Spleen (tissue), 11 donors: ENCODE results near the gene CNNM2. TPM values are rescaled to one million over a fixed set of nuclear protein-coding genes. Genes with fewer than 3 reads are reported as not detected.
A peak's percentile ranks its signal among the peaks of the same experiment; 100 is the strongest.

Experiments used
- DNase-seq: peaks from one replicate; pipeline ENCODE4 v3.0.0-alpha.2; 2020
- H3K27ac ChIP-seq, 8 donors: fragments of 200-600 bp; sonication (generic) in 7 of 8; 1 replicate in 4 of 8; 2 replicates in 4 of 8; pipeline versions ENCODE4 v1.5.0 to v1.8.0; 2016 to 2021; ENCODE audit warnings: inconsistent platforms in 4 of 8, mild to moderate bottlenecking in 4 of 8, moderate library complexity in 1 of 8
- H3K27me3 ChIP-seq, 7 donors: fragments of 200-600 bp; sonication (generic) in 6 of 7; replicated peaks in 1 of 7; 1 replicate in 4 of 7; 2 replicates in 3 of 7; pipeline versions ENCODE4 v1.5.0 to v1.8.0; 2016 to 2021; ENCODE audit warnings: inconsistent platforms in 3 of 7, mild to moderate bottlenecking in 1 of 7
- H3K36me3 ChIP-seq, 6 donors: fragments of 200-600 bp; sonication (generic) in 5 of 6; 1 replicate in 4 of 6; 2 replicates in 2 of 6; pipeline versions ENCODE4 v1.5.0 to v1.8.0; 2016 to 2021; ENCODE audit warnings: inconsistent platforms in 2 of 6
- H3K4me1 ChIP-seq, 6 donors: fragments of 200-600 bp; sonication (generic) in 5 of 6; 1 replicate in 3 of 6; 2 replicates in 3 of 6; pipeline versions ENCODE4 v1.5.0 to v1.8.0; 2016 to 2021; ENCODE audit warnings: inconsistent platforms in 3 of 6
- H3K4me3 ChIP-seq, 8 donors: fragments of 200-600 bp; sonication (generic) in 7 of 8; 1 replicate in 4 of 8; 2 replicates in 4 of 8; pipeline versions ENCODE4 v1.5.0 to v1.8.0; 2016 to 2021; ENCODE audit warnings: inconsistent platforms in 4 of 8, mild to moderate bottlenecking in 4 of 8, moderate library complexity in 2 of 8
- H3K9me3 ChIP-seq, 8 donors: fragments of 200-600 bp; sonication (generic) in 7 of 8; 1 replicate in 4 of 8; 2 replicates in 4 of 8; pipeline versions ENCODE4 v1.5.0 to v1.8.0; 2016 to 2021; ENCODE audit warnings: inconsistent platforms in 4 of 8
- POLR2A ChIP-seq, 3 donors: fragments of 450-650 bp; IDR thresholded peaks; one replicate each; pipeline ENCODE4 v1.5.1; 2017; ENCODE audit warnings: antibody characterized with exemption in 3 of 3, mild to moderate bottlenecking in 1 of 3
- POLR2AphosphoS5 ChIP-seq, 3 donors: sonication (generic); formaldehyde crosslinking; IDR thresholded peaks; one replicate each; pipeline ENCODE4 v1.5.1; 2017; ENCODE audit warnings: antibody characterized with exemption in 3 of 3
- WGBS, 5 donors: extraction: QIAGEN DNeasy Blood & Tissue Kit in 3 of 5; methylation state at CpG; one replicate each; pipeline versions ENCODE4 v1.1.5 to v1.1.7; 2013 to 2018; 5-methylcytosine and 5-hydroxymethylcytosine counted together
- intact Hi-C: fragments of 100-400 bp; cut with DNase I; formaldehyde crosslinking; loops from one replicate; pipeline ENCODE4 v1.15.0; 2023; ENCODE audit warnings: low total_unique reads
- polyA plus RNA-seq, 3 donors: library from polyadenylated mRNA; stranded (reverse); fragments of 200-250 nt; gene quantifications; one replicate each; pipeline ENCODE4 v1.2.1, GENCODE V29; 2013
- total RNA-seq, 7 donors: library from RNA; depleted of rRNA in 3 of 7; stranded (reverse); fragments of >200 nt in 3 of 7; fragmentation: NEBNext Ultra II Directional in 4 of 7; extraction: Animal tissue kit (Norgen Biotek cat#: 25700) in 4 of 7; gene quantifications; one replicate each; pipeline versions ENCODE4 v1.1.0 to v1.2.1, GENCODE V29; 2016 to 2021
- TF ChIP-seq, protein P1 (sequence below), 11 experiments: fragments of 200-600 bp in 7 of 11; fragments of 450-650 bp in 4 of 11; sonication (generic) in 4 of 11; IDR thresholded peaks in 8 of 11; conservative IDR thresholded peaks in 3 of 11; 1 replicate in 7 of 11; 2 replicates in 4 of 11; pipeline versions ENCODE4 v1.4.0 to v1.8.0; 2016 to 2021; ENCODE audit warnings: antibody characterized with exemption in 11 of 11, inconsistent platforms in 4 of 11, mild to moderate bottlenecking in 1 of 11
- donor health status: healthy with polysubstance abuse.
- donor health status: DM: no; HTN: no; CAD: no; lungs with moderate emphysema.
- donor health status: DM: no; HTN: no; CAD: no.
- donor health status: Bipolar disorder and iron deficiency.
- donor health status: healthy.
- donor health status: DM: no; HTN: no; CAD: no.
- donor health status: DM: yes; HTN: yes; CAD: no.

The CNNM2 gene
- total and polyA plus RNA-seq, 10 donors, result 0.65 to 9.9 (median 7.5) TPM

DNA sequence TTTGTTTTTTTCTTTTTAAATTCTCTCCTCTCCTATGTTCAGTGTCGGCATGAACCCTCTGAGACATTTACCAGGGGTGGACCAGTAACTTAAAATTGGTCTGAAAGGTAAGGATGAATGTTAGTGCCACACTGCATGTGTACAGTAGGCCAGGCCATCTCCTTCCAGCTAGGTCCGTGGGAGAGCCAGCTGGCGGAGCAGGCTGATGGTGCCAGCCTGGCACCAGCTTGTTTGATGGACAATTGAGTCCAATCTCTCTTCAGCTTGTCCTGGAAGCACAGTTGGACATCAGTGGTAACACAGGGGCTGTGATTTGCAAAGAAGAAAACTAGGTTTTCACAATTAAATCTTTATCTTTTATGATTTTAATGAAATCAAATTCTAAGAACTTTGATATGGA is 136.5 kb downstream of the CNNM2 start:
- Histone ChIP-seq H3K9me3 (no peaks in the 10 kb centered on the region), H3K27me3 (no peaks in the 10 kb centered on the region), H3K4me3 (peak overlapping the region in 2 of 8 donors; percentile 32 to 51), H3K4me1 (peaks cover 0 to 28% (median 17%) of the 10 kb centered on the region in 6 donors), H3K27ac (peak overlapping the region in 7 of 8 donors; percentile 16 to 67 (median 57)), H3K36me3 (peaks cover 0 to 45% (median 0%) of the 10 kb centered on the region in 6 donors)
- TF ChIP-seq POLR2A (IDR thresholded peaks at IDR 0.05), result no peak
- TF ChIP-seq, protein P1, sequence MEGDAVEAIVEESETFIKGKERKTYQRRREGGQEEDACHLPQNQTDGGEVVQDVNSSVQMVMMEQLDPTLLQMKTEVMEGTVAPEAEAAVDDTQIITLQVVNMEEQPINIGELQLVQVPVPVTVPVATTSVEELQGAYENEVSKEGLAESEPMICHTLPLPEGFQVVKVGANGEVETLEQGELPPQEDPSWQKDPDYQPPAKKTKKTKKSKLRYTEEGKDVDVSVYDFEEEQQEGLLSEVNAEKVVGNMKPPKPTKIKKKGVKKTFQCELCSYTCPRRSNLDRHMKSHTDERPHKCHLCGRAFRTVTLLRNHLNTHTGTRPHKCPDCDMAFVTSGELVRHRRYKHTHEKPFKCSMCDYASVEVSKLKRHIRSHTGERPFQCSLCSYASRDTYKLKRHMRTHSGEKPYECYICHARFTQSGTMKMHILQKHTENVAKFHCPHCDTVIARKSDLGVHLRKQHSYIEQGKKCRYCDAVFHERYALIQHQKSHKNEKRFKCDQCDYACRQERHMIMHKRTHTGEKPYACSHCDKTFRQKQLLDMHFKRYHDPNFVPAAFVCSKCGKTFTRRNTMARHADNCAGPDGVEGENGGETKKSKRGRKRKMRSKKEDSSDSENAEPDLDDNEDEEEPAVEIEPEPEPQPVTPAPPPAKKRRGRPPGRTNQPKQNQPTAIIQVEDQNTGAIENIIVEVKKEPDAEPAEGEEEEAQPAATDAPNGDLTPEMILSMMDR (IDR thresholded peaks at IDR 0.05 in 8 of 11, conservative IDR thresholded peaks at IDR 0.05 in 3 of 11), result no peak
- TF ChIP-seq POLR2AphosphoS5 (IDR thresholded peaks at IDR 0.05), result no peak
- intact Hi-C loops, result no loop called here
- WGBS, 5 donors, result 80 to 95% (median 80%) methylated on average over 3 of the region's 3 CpGs
- DNase-seq, result no peak

DNA sequence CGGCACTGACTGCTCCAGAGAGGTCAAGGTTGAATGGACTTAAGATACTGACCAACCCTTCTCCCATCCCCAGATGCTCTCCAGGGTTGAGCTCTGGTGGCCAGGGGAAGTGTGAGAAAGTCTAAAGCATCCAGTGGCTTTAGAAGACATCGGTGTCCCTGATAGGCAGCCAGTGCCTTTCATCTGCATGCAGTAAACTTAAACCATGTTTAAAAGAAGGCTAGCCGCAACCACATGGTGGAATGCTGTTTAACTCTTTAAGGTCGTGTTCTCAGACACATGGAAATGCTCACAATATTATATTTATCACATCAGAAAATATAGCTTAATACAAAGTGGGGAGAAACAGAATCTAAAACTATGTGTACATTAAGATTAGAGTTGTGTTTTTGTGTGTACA is 137.0 kb downstream of the CNNM2 start:
- H3K27ac ChIP-seq, result peak overlapping the region in 1 of 8 donors; percentile 67
- peaks cover 0 to 28% (median 17%) of the 10 kb centered on the region in 6 donors for H3K4me1 ChIP-seq
- 71 to 84% (median 82%) methylated on average over 4 of the region's 4 CpGs for WGBS, 5 donors
- intact Hi-C loops, result no loop called here
- H3K9me3 ChIP-seq, result no peaks in the 10 kb centered on the region
- no peak for DNase-seq
- TF ChIP-seq POLR2AphosphoS5 (IDR thresholded peaks at IDR 0.05) (no peak), POLR2A (IDR thresholded peaks at IDR 0.05) (no peak)
- TF ChIP-seq, protein P1 (IDR thresholded peaks at IDR 0.05 in 8 of 11, conservative IDR thresholded peaks at IDR 0.05 in 3 of 11), result no peak
- H3K4me3 ChIP-seq, result no peak overlapping the region
- no peaks in the 10 kb centered on the region for H3K27me3 ChIP-seq
- H3K36me3 ChIP-seq, result peaks cover 0 to 40% (median 0%) of the 10 kb centered on the region in 6 donors

DNA sequence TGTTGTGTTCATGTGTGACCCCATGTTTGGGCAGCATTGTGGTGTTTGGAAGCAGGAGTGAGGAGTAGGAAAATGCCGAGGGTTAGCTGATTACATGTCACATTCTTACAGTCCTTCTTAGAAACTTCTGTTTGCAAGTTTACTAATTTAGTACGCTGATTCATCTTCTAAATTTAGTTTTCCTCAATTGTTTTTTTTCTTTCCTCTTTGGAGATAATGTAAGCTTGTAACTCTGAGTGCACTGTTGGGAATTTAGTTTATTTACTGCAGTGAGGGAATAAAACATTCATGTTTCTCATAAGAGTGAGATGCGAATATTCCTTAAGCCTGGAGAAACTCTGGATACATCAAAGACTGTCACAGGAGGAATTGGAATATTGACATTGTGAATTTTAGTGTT is 139.9 kb downstream of the CNNM2 start:
- Histone ChIP-seq H3K27me3 (no peaks in the 10 kb centered on the region), H3K4me1 (peaks cover 0 to 22% (median 17%) of the 10 kb centered on the region in 6 donors), H3K9me3 (no peaks in the 10 kb centered on the region), H3K36me3 (peaks cover 0 to 36% (median 0%) of the 10 kb centered on the region in 6 donors), H3K4me3 (no peak overlapping the region), H3K27ac (no peak overlapping the region)
- 83 to 89% (median 88%) methylated on average over 3 of the region's 3 CpGs for WGBS, 5 donors
- no peak for DNase-seq
- intact Hi-C loops, result no loop called here
- TF ChIP-seq, protein P1 (IDR thresholded peaks at IDR 0.05 in 8 of 11, conservative IDR thresholded peaks at IDR 0.05 in 3 of 11), result no peak
- TF ChIP-seq POLR2AphosphoS5 (IDR thresholded peaks at IDR 0.05), result no peak
- TF ChIP-seq POLR2A (IDR thresholded peaks at IDR 0.05), result no peak

DNA sequence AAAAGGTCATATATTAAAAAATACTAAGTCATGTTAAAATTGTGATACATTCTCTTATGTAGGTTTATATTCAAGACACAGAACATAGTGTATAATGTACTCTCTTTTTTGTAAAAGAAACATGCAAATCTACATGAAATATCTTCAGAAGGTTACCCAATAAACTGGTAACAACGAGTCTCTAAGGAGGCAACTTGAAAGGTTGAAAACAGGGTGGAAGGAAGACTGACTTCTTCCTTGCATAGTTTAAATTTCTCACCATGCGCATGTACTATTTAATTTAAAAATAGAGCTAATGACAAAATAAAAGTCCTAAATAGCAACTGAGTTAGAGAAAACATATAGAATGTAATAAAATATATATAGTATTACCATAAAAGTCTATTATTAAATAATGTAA is 142.5 kb downstream of the CNNM2 start:
- no peaks in the 10 kb centered on the region for H3K27me3 ChIP-seq
- H3K9me3 ChIP-seq, result no peaks in the 10 kb centered on the region
- 72 to 95% (median 81%) methylated on average over 2 of the region's 2 CpGs for WGBS, 5 donors
- TF ChIP-seq, protein P1 (IDR thresholded peaks at IDR 0.05 in 8 of 11, conservative IDR thresholded peaks at IDR 0.05 in 3 of 11), result no peak
- no peak for TF ChIP-seq POLR2A (IDR thresholded peaks at IDR 0.05)
- TF ChIP-seq POLR2AphosphoS5 (IDR thresholded peaks at IDR 0.05), result no peak
- no peak overlapping the region for H3K27ac ChIP-seq
- no peak overlapping the region for H3K4me3 ChIP-seq
- no peaks in the 10 kb centered on the region for H3K4me1 ChIP-seq
- intact Hi-C loops, result loop anchor here (10.0 kb wide), 1 partner anchor 226 kb away; the partner anchor contains the start of gene CYP17A1
- no peak for DNase-seq
- peaks cover 0 to 27% (median 0%) of the 10 kb centered on the region in 6 donors for H3K36me3 ChIP-seq
